HEK293 (cell line): ENCODE measurements around the gene EDC3.
A peak's percentile ranks its signal among the peaks of the same experiment; 100 is the strongest.

Experiments
- CTCF ChIA-PET: fragments of 350-600 bp; formaldehyde crosslinking; extraction: SDS; loops from one replicate; lab custom pipeline; 2021; ENCODE audit warnings: antibody characterized with exemption; lab: Yijun Ruan, JAX
- POLR2A ChIA-PET: fragments of 300-600 bp; formaldehyde crosslinking; extraction: SDS; loops from one replicate; lab custom pipeline; 2020; ENCODE audit warnings: antibody characterized with exemption, inconsistent platforms; lab: Yijun Ruan, JAX
- H3K27ac ChIP-seq: fragments of 200-500 bp; sonication (Bioruptor generic); 2 replicates; pipeline ENCODE4 v1.5.1; 2014; ENCODE audit warnings: low read depth, low read length, control low read depth, inconsistent platforms; ENCODE audit errors: extremely low read depth
- H3K36me3 ChIP-seq, 2 experiments: fragments of 200-500 bp in 1 of 2; sonication (Bioruptor generic) in 1 of 2; 1 replicate in 1 of 2; 2 replicates in 1 of 2; pipeline ENCODE4 v1.5.1; 2014 to 2017; ENCODE audit warnings: inconsistent platforms in 2 of 2, low read length in 2 of 2; ENCODE audit not compliant: control insufficient read depth in 2 of 2, insufficient read depth in 1 of 2
- H3K4me1 ChIP-seq: fragments of 200-500 bp; sonication (Bioruptor generic); 2 replicates; pipeline ENCODE4 v1.5.1; 2014; ENCODE audit warnings: mild to moderate bottlenecking, low read length, inconsistent platforms; ENCODE audit not compliant: control insufficient read depth, insufficient read depth
- H3K4me3 ChIP-seq: 2 replicates; pipeline ENCODE4 v1.5.1; 2011; ENCODE audit warnings: low read depth, mild to moderate bottlenecking, control low read depth, low read length, moderate library complexity
- H3K9me3 ChIP-seq: fragments of 200-500 bp; sonication (Bioruptor generic); 2 replicates; pipeline ENCODE4 v1.5.1; 2014; ENCODE audit warnings: low read depth, low read length, inconsistent platforms; ENCODE audit not compliant: control insufficient read depth, insufficient read depth
- FEZF1 ChIP-seq: fragments of 450-650 bp; formaldehyde crosslinking; IDR thresholded peaks from 2 replicates; pipeline ENCODE4 v1.5.1; 2016; ENCODE audit warnings: missing biosample characterization, missing genetic modification characterization
- HIC1 ChIP-seq: fragments of 450-650 bp; formaldehyde crosslinking; IDR thresholded peaks from 2 replicates; pipeline ENCODE4 v1.5.1; 2016; ENCODE audit warnings: missing biosample characterization, missing genetic modification characterization
- PATZ1 ChIP-seq: fragments of 450-650 bp; formaldehyde crosslinking; IDR thresholded peaks from 2 replicates; pipeline ENCODE4 v1.5.1; 2016; ENCODE audit warnings: missing biosample characterization, missing genetic modification characterization
- SETDB1 ChIP-seq: IDR thresholded peaks from one replicate; pipeline ENCODE4 v1.6.1; 2017; ENCODE audit warnings: mild to moderate bottlenecking, low read length, moderate library complexity, mixed read lengths; ENCODE audit not compliant: insufficient read length
- YY1 ChIP-seq: fragments of 450-650 bp; formaldehyde crosslinking; IDR thresholded peaks from 2 replicates; pipeline ENCODE4 v1.5.1; 2018; ENCODE audit warnings: missing biosample characterization, missing genetic modification characterization
- ZBTB17 ChIP-seq: fragments of 450-650 bp; formaldehyde crosslinking; IDR thresholded peaks from 2 replicates; pipeline ENCODE4 v1.5.1; 2016; ENCODE audit warnings: missing biosample characterization, missing genetic modification characterization
- ZBTB48 ChIP-seq: fragments of 450-650 bp; formaldehyde crosslinking; IDR thresholded peaks from 2 replicates; pipeline ENCODE4 v1.5.1; 2016; ENCODE audit warnings: missing biosample characterization, missing genetic modification characterization
- ZBTB6 ChIP-seq: fragments of 450-650 bp; formaldehyde crosslinking; IDR thresholded peaks from 2 replicates; pipeline ENCODE4 v1.5.1; 2017; ENCODE audit warnings: missing biosample characterization, missing genetic modification characterization
- ZFP3 ChIP-seq: fragments of 450-650 bp; formaldehyde crosslinking; IDR thresholded peaks from 2 replicates; pipeline ENCODE4 v1.5.1; 2016; ENCODE audit warnings: low read depth, missing biosample characterization, missing genetic modification characterization
- ZFP69B ChIP-seq: fragments of 450-650 bp; formaldehyde crosslinking; IDR thresholded peaks from 2 replicates; pipeline ENCODE4 v1.5.1; 2016; ENCODE audit warnings: missing biosample characterization, missing genetic modification characterization
- ZNF10 ChIP-seq: fragments of 450-650 bp; formaldehyde crosslinking; IDR thresholded peaks from 2 replicates; pipeline ENCODE4 v1.5.1; 2017; ENCODE audit warnings: missing biosample characterization, missing genetic modification characterization
- ZNF148 ChIP-seq: fragments of 450-650 bp; formaldehyde crosslinking; IDR thresholded peaks from 2 replicates; pipeline ENCODE4 v1.5.0; 2017; ENCODE audit warnings: missing biosample characterization, missing genetic modification characterization, borderline replicate concordance
- ZNF202 ChIP-seq: fragments of 450-650 bp; formaldehyde crosslinking; IDR thresholded peaks from 2 replicates; pipeline ENCODE4 v1.5.1; 2016; ENCODE audit warnings: missing biosample characterization, missing genetic modification characterization, borderline replicate concordance
- ZNF221 ChIP-seq: fragments of 450-650 bp; formaldehyde crosslinking; IDR thresholded peaks from 2 replicates; pipeline ENCODE4 v1.5.1; 2017; ENCODE audit warnings: missing biosample characterization, missing genetic modification characterization, borderline replicate concordance
- ZNF223 ChIP-seq: fragments of 450-650 bp; formaldehyde crosslinking; IDR thresholded peaks from 2 replicates; pipeline ENCODE4 v1.5.1; 2016; ENCODE audit warnings: missing biosample characterization, missing genetic modification characterization
- ZNF350 ChIP-seq: fragments of 450-650 bp; formaldehyde crosslinking; IDR thresholded peaks from 2 replicates; pipeline ENCODE4 v1.5.0; 2017; ENCODE audit warnings: missing biosample characterization, mild to moderate bottlenecking, missing genetic modification characterization
- ZNF600 ChIP-seq: fragments of 450-650 bp; formaldehyde crosslinking; IDR thresholded peaks from 2 replicates; pipeline ENCODE4 v1.5.1; 2016; ENCODE audit warnings: missing biosample characterization, missing genetic modification characterization
- ZNF660 ChIP-seq: fragments of 450-650 bp; IDR thresholded peaks from 2 replicates; pipeline ENCODE4 v1.5.1; 2018; ENCODE audit warnings: missing biosample characterization, mild to moderate bottlenecking, missing genetic modification characterization
- ZNF664 ChIP-seq: fragments of 450-650 bp; formaldehyde crosslinking; IDR thresholded peaks from 2 replicates; pipeline ENCODE4 v1.5.1; 2016; ENCODE audit warnings: missing biosample characterization, missing genetic modification characterization
- ZNF776 ChIP-seq: fragments of 450-650 bp; formaldehyde crosslinking; IDR thresholded peaks from 2 replicates; pipeline ENCODE4 v1.5.0; 2017; ENCODE audit warnings: missing biosample characterization, missing genetic modification characterization, borderline replicate concordance
- TF ChIP-seq, protein P1 (sequence below): fragments of 450-650 bp; formaldehyde crosslinking; IDR thresholded peaks from 2 replicates; pipeline ENCODE4 v1.5.1; 2016; ENCODE audit warnings: missing biosample characterization, missing genetic modification characterization

The EDC3 gene

GRCh38 chr15:74724570-74725224, 28.9 kb upstream of the EDC3 start:
- no peaks in the 10 kb centered on the region for H3K9me3 ChIP-seq
- no peaks in the 10 kb centered on the region; the same call in 1 of the 2 replicates for H3K4me1 ChIP-seq
- H3K27ac ChIP-seq: no peak overlapping the region
- POLR2A ChIA-PET: interaction anchor here (0.6 to 2.8 kb wide), 4 partner anchors 36 to 967 kb away, joined by 3 to 11 read pairs (median 4); no protein-coding TSS in a partner anchor
- TF ChIP-seq HIC1 (tag by site-specific recombination) (0 out of 2 replicates have a peak, but pooled peaks have one; percentile 4), ZNF10 (peak; percentile 57), ZNF350 (no peak)
- TF ChIP-seq, protein P1, sequence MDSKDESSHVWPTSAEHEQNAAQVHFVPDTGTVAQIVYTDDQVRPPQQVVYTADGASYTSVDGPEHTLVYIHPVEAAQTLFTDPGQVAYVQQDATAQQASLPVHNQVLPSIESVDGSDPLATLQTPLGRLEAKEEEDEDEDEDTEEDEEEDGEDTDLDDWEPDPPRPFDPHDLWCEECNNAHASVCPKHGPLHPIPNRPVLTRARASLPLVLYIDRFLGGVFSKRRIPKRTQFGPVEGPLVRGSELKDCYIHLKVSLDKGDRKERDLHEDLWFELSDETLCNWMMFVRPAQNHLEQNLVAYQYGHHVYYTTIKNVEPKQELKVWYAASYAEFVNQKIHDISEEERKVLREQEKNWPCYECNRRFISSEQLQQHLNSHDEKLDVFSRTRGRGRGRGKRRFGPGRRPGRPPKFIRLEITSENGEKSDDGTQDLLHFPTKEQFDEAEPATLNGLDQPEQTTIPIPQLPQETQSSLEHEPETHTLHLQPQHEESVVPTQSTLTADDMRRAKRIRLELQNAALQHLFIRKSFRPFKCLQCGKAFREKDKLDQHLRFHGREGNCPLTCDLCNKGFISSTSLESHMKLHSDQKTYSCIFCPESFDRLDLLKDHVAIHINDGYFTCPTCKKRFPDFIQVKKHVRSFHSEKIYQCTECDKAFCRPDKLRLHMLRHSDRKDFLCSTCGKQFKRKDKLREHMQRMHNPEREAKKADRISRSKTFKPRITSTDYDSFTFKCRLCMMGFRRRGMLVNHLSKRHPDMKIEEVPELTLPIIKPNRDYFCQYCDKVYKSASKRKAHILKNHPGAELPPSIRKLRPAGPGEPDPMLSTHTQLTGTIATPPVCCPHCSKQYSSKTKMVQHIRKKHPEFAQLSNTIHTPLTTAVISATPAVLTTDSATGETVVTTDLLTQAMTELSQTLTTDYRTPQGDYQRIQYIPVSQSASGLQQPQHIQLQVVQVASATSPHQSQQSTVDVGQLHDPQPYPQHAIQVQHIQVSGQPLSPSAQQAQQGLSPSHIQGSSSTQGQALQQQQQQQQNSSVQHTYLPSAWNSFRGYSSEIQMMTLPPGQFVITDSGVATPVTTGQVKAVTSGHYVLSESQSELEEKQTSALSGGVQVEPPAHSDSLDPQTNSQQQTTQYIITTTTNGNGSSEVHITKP (tag by site-specific recombination): 0 out of 2 replicates have a peak, but pooled peaks have one; percentile 47
- no peaks in the 10 kb centered on the region for H3K36me3 ChIP-seq
- CTCF ChIA-PET: interaction anchor here (0.6 to 2.0 kb wide), 9 partner anchors 11 to 212 kb away, joined by 3 to 11 read pairs (median 3); no protein-coding TSS in a partner anchor
- no peak overlapping the region for H3K4me3 ChIP-seq

GRCh38 chr15:74723754-74724334, 28.0 kb upstream of the EDC3 start:
- no peaks in the 10 kb centered on the region for H3K9me3 ChIP-seq
- no peak overlapping the region for H3K4me3 ChIP-seq
- ChIA-PET CTCF (interaction anchor here (0.7 to 1.7 kb wide), 4 partner anchors 12 to 102 kb away, joined by 3 to 4 read pairs (median 4); no protein-coding TSS in a partner anchor), POLR2A (interaction anchor here (0.6 kb wide), 1 partner anchor 152 kb away, joined by 3 read pairs; no protein-coding TSS in a partner anchor)
- no peaks in the 10 kb centered on the region for H3K36me3 ChIP-seq
- H3K4me1 ChIP-seq: no peaks in the 10 kb centered on the region; the same call in 1 of the 2 replicates
- no peak overlapping the region for H3K27ac ChIP-seq
- peak; percentile 51; the same call in 1 of the 2 replicates for TF ChIP-seq ZBTB17 (tag by site-specific recombination)
- no peak for TF ChIP-seq FEZF1 (tag by site-specific recombination)
- TF ChIP-seq ZNF776 (tag by site-specific recombination): no peak
- no peak for TF ChIP-seq ZNF202 (tag by site-specific recombination)
- TF ChIP-seq ZFP69B (tag by site-specific recombination): peak; percentile 59; the same call in 1 of the 2 replicates
- TF ChIP-seq ZNF221: no peak
- TF ChIP-seq ZNF148 (tag by site-specific recombination): no peak; the same call in 1 of the 2 replicates
- TF ChIP-seq ZFP3 (tag by site-specific recombination): no peak
- TF ChIP-seq ZBTB48 (tag by site-specific recombination): peak; percentile 75; the same call in 1 of the 2 replicates
- TF ChIP-seq PATZ1 (tag by site-specific recombination): peak; percentile 32; the same call in 1 of the 2 replicates
- TF ChIP-seq YY1: no peak; the same call in 1 of the 2 replicates
- no peak for TF ChIP-seq ZNF223 (tag by site-specific recombination)
- TF ChIP-seq ZBTB6 (tag by site-specific recombination): no peak
- TF ChIP-seq ZNF600 (tag by site-specific recombination): no peak
- TF ChIP-seq ZNF664 (tag by site-specific recombination): 0 out of 2 replicates have a peak, but pooled peaks have one; percentile 17
- no peak for TF ChIP-seq SETDB1
- peak; percentile 76; the same call in 1 of the 2 replicates for TF ChIP-seq ZNF660
